ENCODE results near the gene PIP5K1C. TPM values are rescaled to one million over a fixed set of nuclear protein-coding genes. Genes with fewer than 3 reads are reported as not detected.

Gene PIP5K1C
- total RNA-seq, 1 experiment from 2014 or later, result 23.6 TPM

GRCh38 chr19:3653865-3654513 is 46.3 kb downstream of the PIP5K1C start:
- DNase-seq, result peak; percentile 10
- peaks cover 16% of the 10 kb centered on the region for H3K36me3 Mint-ChIP-seq (ENCODE audit: insufficient read depth, unreplicated experiment)
- CTCF ChIA-PET, result no interaction called here
- no peak for TF ChIP-seq CTCF (IDR thresholded peaks at IDR 0.05; ENCODE audit: unreplicated experiment)
- intact Hi-C loops (cut with micrococcal nuclease; ENCODE audit: unreplicated experiment), result no loop called here
- no peak overlapping the region for H3K4me3 Mint-ChIP-seq (ENCODE audit: low read depth, unreplicated experiment)
- H3K27ac Mint-ChIP-seq (ENCODE audit: unreplicated experiment), result no peak overlapping the region
- H3K27me3 Mint-ChIP-seq (ENCODE audit: unreplicated experiment), result no peaks in the 10 kb centered on the region
- H3K4me1 Mint-ChIP-seq (ENCODE audit: low read depth, unreplicated experiment), result no peaks in the 10 kb centered on the region
- no peaks in the 10 kb centered on the region for H3K9me3 Mint-ChIP-seq (ENCODE audit: low read depth, unreplicated experiment)
- no TSS peak for BruUV-seq (replicated peaks)

GRCh38 chr19:3653081-3653795 is 47.0 kb downstream of the PIP5K1C start:
- Mint-ChIP-seq H3K9me3 (ENCODE audit: low read depth, unreplicated experiment) (no peaks in the 10 kb centered on the region), H3K4me3 (ENCODE audit: low read depth, unreplicated experiment) (no peak overlapping the region), H3K36me3 (ENCODE audit: insufficient read depth, unreplicated experiment) (peaks cover 8% of the 10 kb centered on the region), H3K27me3 (ENCODE audit: unreplicated experiment) (no peaks in the 10 kb centered on the region), H3K27ac (ENCODE audit: unreplicated experiment) (no peak overlapping the region), H3K4me1 (ENCODE audit: low read depth, unreplicated experiment) (no peaks in the 10 kb centered on the region)
- TF ChIP-seq CTCF (IDR thresholded peaks at IDR 0.05; ENCODE audit: unreplicated experiment), result no peak
- no peak for DNase-seq
- no TSS peak for BruUV-seq (replicated peaks)
- CTCF ChIA-PET, result no interaction called here
- intact Hi-C loops (cut with micrococcal nuclease; ENCODE audit: unreplicated experiment), result no loop called here

- Mint-ChIP-seq H3K4me1 (ENCODE audit: low read depth, unreplicated experiment) (no peaks in the 10 kb centered on the region), H3K4me3 (ENCODE audit: low read depth, unreplicated experiment) (no peak overlapping the region), H3K36me3 (ENCODE audit: insufficient read depth, unreplicated experiment) (peaks cover 8% of the 10 kb centered on the region), H3K27me3 (ENCODE audit: unreplicated experiment) (no peaks in the 10 kb centered on the region), H3K27ac (ENCODE audit: unreplicated experiment) (no peak overlapping the region), H3K9me3 (ENCODE audit: low read depth, unreplicated experiment) (no peaks in the 10 kb centered on the region)
- no peak for TF ChIP-seq CTCF (IDR thresholded peaks at IDR 0.05; ENCODE audit: unreplicated experiment)
- CTCF ChIA-PET, result no interaction called here
- no TSS peak for BruUV-seq (replicated peaks)
- intact Hi-C loops (cut with micrococcal nuclease; ENCODE audit: unreplicated experiment), result no loop called here
- DNase-seq, result no peak
These were observed 47.8 kb downstream of the PIP5K1C start for GRCh38 chr19:3652422-3652821.

- DNase-seq, result no peak
- Mint-ChIP-seq H3K27ac (ENCODE audit: unreplicated experiment) (no peak overlapping the region), H3K27me3 (ENCODE audit: unreplicated experiment) (no peaks in the 10 kb centered on the region), H3K9me3 (ENCODE audit: low read depth, unreplicated experiment) (no peaks in the 10 kb centered on the region), H3K4me3 (ENCODE audit: low read depth, unreplicated experiment) (no peak overlapping the region), H3K36me3 (ENCODE audit: insufficient read depth, unreplicated experiment) (peaks cover 8% of the 10 kb centered on the region), H3K4me1 (ENCODE audit: low read depth, unreplicated experiment) (no peaks in the 10 kb centered on the region)
- CTCF ChIA-PET, result no interaction called here
- no peak for TF ChIP-seq CTCF (IDR thresholded peaks at IDR 0.05; ENCODE audit: unreplicated experiment)
- no TSS peak for BruUV-seq (replicated peaks)
- intact Hi-C loops (cut with micrococcal nuclease; ENCODE audit: unreplicated experiment), result no loop called here
These were observed 48.6 kb downstream of the PIP5K1C start for GRCh38 chr19:3651684-3652083.
